BJ (cell line): Measurements from ENCODE around the gene AKAP6. TPM values are rescaled to one million over a fixed set of nuclear protein-coding genes. Genes with fewer than 3 reads are reported as not detected.

ENCODE experiments used
- CTCF ChIA-PET: fragments of 350-600 bp; formaldehyde crosslinking; extraction: SDS; loops from one replicate; lab custom pipeline; 2021; ENCODE audit warnings: antibody characterized with exemption, inconsistent platforms; lab: Yijun Ruan, JAX
- POLR2A ChIA-PET: fragments of 300-600 bp; sonication (Branson Sonifier 250); formaldehyde crosslinking; extraction: SDS; loops from one replicate; lab custom pipeline; 2021; ENCODE audit warnings: antibody characterized with exemption; lab: Charles Lee
- DNase-seq: peaks from one replicate; pipeline ENCODE4 v3.0.0-alpha.2; 2011; ENCODE audit warnings: low read depth
- H3K27me3 ChIP-seq: 2 replicates; pipeline ENCODE4 v1.6.0; 2011; ENCODE audit warnings: low read length; ENCODE audit not compliant: control insufficient read depth, insufficient read depth
- H3K36me3 ChIP-seq: 2 replicates; pipeline ENCODE4 v1.5.1; 2011; ENCODE audit warnings: low read length; ENCODE audit not compliant: control insufficient read depth, insufficient read depth
- H3K4me3 ChIP-seq: 2 replicates; pipeline ENCODE4 v1.5.1; 2011; ENCODE audit warnings: low read depth, mild to moderate bottlenecking, control low read depth, low read length
- polyA plus RNA-seq: library from polyadenylated mRNA; depleted of rRNA; stranded (reverse); fragments of >200 nt; gene quantifications from 2 replicates; pipeline ENCODE4 v1.2.3, GENCODE V29; 2011
- TF ChIP-seq, protein P1 (sequence below): IDR thresholded peaks from 2 replicates; pipeline ENCODE4 v1.5.1; 2011; ENCODE audit warnings: low read depth, mild to moderate bottlenecking, control low read depth, inconsistent platforms, low read length, moderate library complexity; ENCODE audit not compliant: insufficient read depth

Gene AKAP6
- polyA plus RNA-seq, 1 experiment: 18.5 TPM

DNA sequence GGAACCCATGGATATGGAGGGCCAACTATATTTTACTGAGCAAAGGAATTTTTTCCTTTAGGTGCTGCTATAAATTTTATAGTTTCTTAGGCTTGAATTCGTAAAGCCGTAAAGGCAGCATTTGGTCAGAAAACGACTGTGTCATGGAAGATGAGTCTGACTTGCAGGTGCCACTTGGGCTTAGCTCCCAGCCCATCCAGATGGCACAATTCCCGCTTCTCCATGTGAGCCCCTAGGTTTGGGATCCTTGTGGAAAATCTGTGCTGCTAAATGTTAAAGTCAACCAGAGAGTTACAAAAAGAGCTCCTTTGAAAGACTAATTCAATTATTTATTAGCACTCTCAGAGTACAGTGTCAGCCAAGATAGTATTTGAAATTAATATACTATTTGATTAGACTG, 489.5 kb downstream of the AKAP6 start:
- TF ChIP-seq, protein P1, sequence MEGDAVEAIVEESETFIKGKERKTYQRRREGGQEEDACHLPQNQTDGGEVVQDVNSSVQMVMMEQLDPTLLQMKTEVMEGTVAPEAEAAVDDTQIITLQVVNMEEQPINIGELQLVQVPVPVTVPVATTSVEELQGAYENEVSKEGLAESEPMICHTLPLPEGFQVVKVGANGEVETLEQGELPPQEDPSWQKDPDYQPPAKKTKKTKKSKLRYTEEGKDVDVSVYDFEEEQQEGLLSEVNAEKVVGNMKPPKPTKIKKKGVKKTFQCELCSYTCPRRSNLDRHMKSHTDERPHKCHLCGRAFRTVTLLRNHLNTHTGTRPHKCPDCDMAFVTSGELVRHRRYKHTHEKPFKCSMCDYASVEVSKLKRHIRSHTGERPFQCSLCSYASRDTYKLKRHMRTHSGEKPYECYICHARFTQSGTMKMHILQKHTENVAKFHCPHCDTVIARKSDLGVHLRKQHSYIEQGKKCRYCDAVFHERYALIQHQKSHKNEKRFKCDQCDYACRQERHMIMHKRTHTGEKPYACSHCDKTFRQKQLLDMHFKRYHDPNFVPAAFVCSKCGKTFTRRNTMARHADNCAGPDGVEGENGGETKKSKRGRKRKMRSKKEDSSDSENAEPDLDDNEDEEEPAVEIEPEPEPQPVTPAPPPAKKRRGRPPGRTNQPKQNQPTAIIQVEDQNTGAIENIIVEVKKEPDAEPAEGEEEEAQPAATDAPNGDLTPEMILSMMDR: no peak
- ChIA-PET POLR2A (no interaction called here), CTCF (no interaction called here)

DNA sequence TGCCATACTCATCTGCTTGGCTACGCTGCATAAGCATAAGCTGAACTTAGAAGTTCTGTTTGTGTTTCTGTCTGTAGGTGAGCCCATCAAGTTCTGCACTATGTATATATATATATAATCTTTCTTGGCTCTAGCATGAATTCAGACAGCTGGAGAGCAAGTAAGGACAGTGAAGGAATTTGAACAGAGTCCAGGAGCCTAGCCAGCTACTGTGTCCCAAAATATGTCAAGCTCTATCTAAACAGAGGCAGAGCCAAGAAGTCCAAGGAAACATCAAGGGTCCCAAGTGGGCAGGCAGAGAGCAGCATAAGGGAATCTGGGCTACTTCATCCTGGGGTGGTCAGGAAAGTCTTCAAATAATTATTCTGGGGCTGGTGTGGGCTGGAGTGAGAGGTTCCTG, 491.1 kb downstream of the AKAP6 start:
- no peaks in the 10 kb centered on the region for H3K36me3 ChIP-seq
- H3K27me3 ChIP-seq: no peaks in the 10 kb centered on the region; the same call in 1 of the 2 replicates
- no peak overlapping the region for H3K4me3 ChIP-seq
- ChIA-PET POLR2A (no interaction called here), CTCF (no interaction called here)
- DNase-seq: no peak
- TF ChIP-seq, protein P1: no peak

More for the DNA sequence above, 489.5 kb downstream of the AKAP6 start:
- H3K36me3 ChIP-seq: no peaks in the 10 kb centered on the region
- no peaks in the 10 kb centered on the region for H3K27me3 ChIP-seq
- DNase-seq: no peak
- H3K4me3 ChIP-seq: no peak overlapping the region

DNA sequence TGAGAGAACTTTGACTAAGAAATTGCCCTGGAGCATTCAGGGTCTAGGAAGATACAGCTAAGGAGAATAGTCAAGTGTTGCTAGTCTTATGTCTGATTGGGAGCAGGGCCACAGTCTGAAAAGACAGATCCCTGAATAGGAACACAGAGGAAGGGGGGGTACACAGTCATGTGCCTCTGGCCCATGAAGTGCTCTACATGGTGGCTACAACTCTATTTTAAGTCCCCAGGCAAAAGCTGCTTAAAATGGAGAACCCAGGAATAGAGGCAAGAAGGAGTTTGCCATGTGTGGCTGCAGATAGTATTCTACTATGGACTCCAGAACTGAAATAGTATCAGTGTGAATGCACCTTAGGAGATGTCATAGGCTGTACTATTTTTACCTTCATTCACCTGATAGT, 491.6 kb downstream of the AKAP6 start:
- no peak overlapping the region for H3K4me3 ChIP-seq
- H3K36me3 ChIP-seq: no peaks in the 10 kb centered on the region
- CTCF ChIA-PET: no interaction called here
- POLR2A ChIA-PET: no interaction called here
- TF ChIP-seq, protein P1: no peak
- DNase-seq: no peak
- H3K27me3 ChIP-seq: no peaks in the 10 kb centered on the region; the same call in 1 of the 2 replicates

DNA sequence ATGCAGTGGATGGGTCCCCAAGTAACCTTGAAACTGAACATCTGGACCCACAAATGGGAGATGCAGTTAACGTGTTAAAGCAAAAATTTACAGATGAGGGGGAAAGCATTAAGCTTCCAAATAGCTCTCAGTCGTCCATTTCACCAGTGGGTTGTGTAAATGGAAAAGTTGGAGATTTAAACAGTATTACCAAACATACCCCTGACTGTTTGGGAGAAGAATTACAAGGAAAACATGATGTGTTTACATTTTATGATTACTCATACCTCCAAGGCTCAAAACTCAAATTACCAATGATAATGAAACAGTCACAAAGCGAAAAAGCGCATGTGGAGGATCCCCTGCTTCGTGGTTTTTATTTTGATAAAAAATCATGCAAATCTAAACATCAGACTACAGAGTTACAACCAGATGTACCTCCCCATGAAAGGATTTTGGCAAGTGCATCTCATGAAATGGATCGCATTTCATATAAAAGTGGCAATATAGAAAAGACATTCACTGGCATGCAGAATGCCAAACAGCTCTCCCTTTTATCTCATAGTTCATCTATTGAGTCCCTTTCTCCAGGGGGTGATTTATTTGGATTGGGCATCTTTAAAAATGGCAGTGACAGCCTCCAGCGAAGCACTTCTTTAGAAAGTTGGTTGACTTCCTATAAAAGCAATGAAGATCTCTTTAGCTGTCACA, 493.0 kb downstream of the AKAP6 start:
- Histone ChIP-seq H3K27me3 (no peaks in the 10 kb centered on the region; the same call in 1 of the 2 replicates), H3K4me3 (no peak overlapping the region), H3K36me3 (no peaks in the 10 kb centered on the region)
- ChIA-PET POLR2A (no interaction called here), CTCF (no interaction called here)
- TF ChIP-seq, protein P1: no peak
- no peak for DNase-seq

DNA sequence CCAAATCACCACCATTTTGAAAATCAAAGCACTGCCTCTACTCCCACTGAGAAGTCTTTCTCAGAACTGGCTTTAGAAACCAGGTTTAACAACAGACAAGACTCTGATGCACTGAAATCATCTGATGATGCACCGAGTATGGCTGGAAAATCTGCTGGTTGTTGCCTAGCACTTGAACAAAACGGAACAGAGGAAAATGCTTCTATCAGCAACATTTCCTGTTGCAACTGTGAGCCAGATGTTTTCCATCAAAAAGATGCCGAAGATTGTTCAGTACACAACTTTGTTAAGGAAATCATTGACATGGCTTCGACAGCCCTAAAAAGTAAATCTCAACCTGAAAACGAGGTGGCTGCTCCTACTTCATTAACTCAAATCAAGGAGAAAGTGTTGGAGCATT, 494.6 kb downstream of the AKAP6 start:
- DNase-seq: no peak

More for the DNA sequence above, 494.6 kb downstream of the AKAP6 start:
- CTCF ChIA-PET: no interaction called here
- TF ChIP-seq, protein P1: no peak
- Histone ChIP-seq H3K36me3 (no peaks in the 10 kb centered on the region), H3K27me3 (no peaks in the 10 kb centered on the region; the same call in 1 of the 2 replicates), H3K4me3 (no peak overlapping the region)
- POLR2A ChIA-PET: no interaction called here
